HepG2 (cell line): ENCODE data around the gene REPIN1. TPM values are rescaled to one million over a fixed set of nuclear protein-coding genes. Genes with fewer than 3 reads are reported as not detected.

Source experiments
- ETV6 ChIP-seq: sonication (generic); formaldehyde crosslinking; conservative IDR thresholded peaks from 2 replicates; pipeline ENCODE4 v1.4.0; 2020; ENCODE audit warnings: missing genetic modification reagents
- EZH2 ChIP-seq: conservative IDR thresholded peaks from 2 replicates; pipeline ENCODE4 v1.6.1; 2012; ENCODE audit warnings: mild to moderate bottlenecking, low read depth, low read length, moderate library complexity
- KLF16 ChIP-seq, 2 experiments: sonication (generic) in 1 of 2; formaldehyde crosslinking in 1 of 2; IDR thresholded peaks; 2 replicates each; pipeline versions ENCODE4 v1.6.1 to v1.8.0; 2016 to 2023; ENCODE audit warnings: missing genetic modification reagents in 2 of 2, missing compliant biosample characterization in 1 of 2
- MEIS2 ChIP-seq: sonication (generic); formaldehyde crosslinking; IDR thresholded peaks from 2 replicates; pipeline ENCODE4 v1.9.0; 2021; ENCODE audit warnings: mild to moderate bottlenecking, missing genetic modification reagents
- MXI1 ChIP-seq: IDR thresholded peaks from 3 replicates; pipeline ENCODE4 v1.6.1; 2012; ENCODE audit warnings: low read depth, low read length, inconsistent platforms, borderline replicate concordance
- STAT5B ChIP-seq: sonication (generic); formaldehyde crosslinking; IDR thresholded peaks from 2 replicates; pipeline ENCODE4 v1.4.0; 2020; ENCODE audit warnings: missing genetic modification reagents
- ZNF317 ChIP-seq: sonication (generic); formaldehyde crosslinking; IDR thresholded peaks from 2 replicates; pipeline ENCODE4 v1.5.0; 2020; ENCODE audit warnings: mild to moderate bottlenecking, missing genetic modification reagents
- ZNF619 ChIP-seq: sonication (generic); formaldehyde crosslinking; IDR thresholded peaks from 2 replicates; pipeline ENCODE4 v1.4.0; 2020; ENCODE audit warnings: mild to moderate bottlenecking, missing genetic modification reagents
- ZNF639 ChIP-seq: conservative IDR thresholded peaks from 2 replicates; pipeline ENCODE4 v1.6.1; 2018; ENCODE audit warnings: missing genetic modification reagents
- polyA plus RNA-seq, 8 experiments: library from polyadenylated mRNA; depleted of rRNA in 3 of 8; stranded (reverse) in 7 of 8; unstranded in 1 of 8; fragments of >200 nt; fragmentation: Illumina TruSeq in 4 of 8; extraction: Trizol in 4 of 8; gene quantifications; 2 replicates each; pipeline versions ENCODE4 v1.2.1 to v1.2.3, GENCODE V29; 2011 to 2016; ENCODE audit warnings: low read depth in 4 of 8, missing spikeins in 1 of 8, mixed read lengths in 1 of 8; ENCODE audit not compliant: insufficient read depth in 1 of 8
- total RNA-seq, 5 experiments: library from RNA; depleted of rRNA; stranded (reverse); fragments of >200 nt; fragmentation: Illumina TruSeq; extraction: Trizol; gene quantifications; 2 replicates each; pipeline ENCODE4 v1.2.3, GENCODE V29; 2016; ENCODE audit warnings: low read depth in 1 of 5
- TF ChIP-seq, protein P1 (sequence below): sonication (generic); formaldehyde crosslinking; IDR thresholded peaks from 2 replicates; pipeline ENCODE4 v1.4.0; 2020; ENCODE audit warnings: low read depth, mild to moderate bottlenecking, missing genetic modification reagents

REPIN1 gene
- total and polyA plus RNA-seq, 2 of the 13 experiments (the other 11 are each of a cell fraction or from before 2014, with no cell fraction given), result 69.9 to 108 TPM

- TF ChIP-seq ZNF317 (CRISPR knock-in tag), result no peak
- TF ChIP-seq EZH2, result no peak
- peak; percentile 48 for TF ChIP-seq ZNF619 (CRISPR knock-in tag)
- no peak for TF ChIP-seq MEIS2
- TF ChIP-seq, protein P1, sequence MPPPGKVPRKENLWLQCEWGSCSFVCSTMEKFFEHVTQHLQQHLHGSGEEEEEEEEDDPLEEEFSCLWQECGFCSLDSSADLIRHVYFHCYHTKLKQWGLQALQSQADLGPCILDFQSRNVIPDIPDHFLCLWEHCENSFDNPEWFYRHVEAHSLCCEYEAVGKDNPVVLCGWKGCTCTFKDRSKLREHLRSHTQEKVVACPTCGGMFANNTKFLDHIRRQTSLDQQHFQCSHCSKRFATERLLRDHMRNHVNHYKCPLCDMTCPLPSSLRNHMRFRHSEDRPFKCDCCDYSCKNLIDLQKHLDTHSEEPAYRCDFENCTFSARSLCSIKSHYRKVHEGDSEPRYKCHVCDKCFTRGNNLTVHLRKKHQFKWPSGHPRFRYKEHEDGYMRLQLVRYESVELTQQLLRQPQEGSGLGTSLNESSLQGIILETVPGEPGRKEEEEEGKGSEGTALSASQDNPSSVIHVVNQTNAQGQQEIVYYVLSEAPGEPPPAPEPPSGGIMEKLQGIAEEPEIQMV (CRISPR knock-in tag), result no peak
- TF ChIP-seq STAT5B (CRISPR knock-in tag), result 0 out of 2 replicates have a peak, but pooled peaks have one; percentile 22
- peak in 1 of 2 experiments; percentile 70; a peak in 1 of 4 replicates for TF ChIP-seq KLF16 (CRISPR knock-in tag; IDR thresholded peaks at IDR 0.05)
- no peak for TF ChIP-seq ETV6
- TF ChIP-seq ZNF639 (CRISPR knock-in tag), result 0 out of 2 replicates have a peak, but pooled peaks have one; percentile 48
- no peak; the same call in 2 of the 3 replicates for TF ChIP-seq MXI1
These were observed 46.8 kb downstream of the REPIN1 start (continued) for GRCh38 chr7:150415161-150416153.
